ENCODE measurements around the gene MAP3K20.

DNA sequence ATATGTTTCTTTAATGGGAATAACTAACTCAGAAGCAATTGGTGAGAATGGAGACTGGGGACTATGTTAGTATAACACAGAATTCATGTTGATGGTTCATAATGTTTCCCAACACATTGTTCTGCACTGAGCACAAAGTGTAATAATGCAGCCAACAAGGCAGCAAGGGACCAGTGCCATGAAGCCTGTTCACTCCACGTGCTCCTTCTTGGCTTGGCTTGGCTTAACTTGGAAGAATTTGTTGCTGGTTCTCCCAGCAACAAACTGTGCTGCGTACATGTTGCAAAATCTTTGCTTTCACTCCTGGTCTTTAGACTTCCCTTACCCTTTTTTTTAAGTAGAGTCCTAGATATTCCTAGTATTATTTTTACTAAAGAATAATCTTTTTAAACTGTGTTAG is 129.7 kb downstream of the MAP3K20 start:
- TF ChIP-seq, protein P1, sequence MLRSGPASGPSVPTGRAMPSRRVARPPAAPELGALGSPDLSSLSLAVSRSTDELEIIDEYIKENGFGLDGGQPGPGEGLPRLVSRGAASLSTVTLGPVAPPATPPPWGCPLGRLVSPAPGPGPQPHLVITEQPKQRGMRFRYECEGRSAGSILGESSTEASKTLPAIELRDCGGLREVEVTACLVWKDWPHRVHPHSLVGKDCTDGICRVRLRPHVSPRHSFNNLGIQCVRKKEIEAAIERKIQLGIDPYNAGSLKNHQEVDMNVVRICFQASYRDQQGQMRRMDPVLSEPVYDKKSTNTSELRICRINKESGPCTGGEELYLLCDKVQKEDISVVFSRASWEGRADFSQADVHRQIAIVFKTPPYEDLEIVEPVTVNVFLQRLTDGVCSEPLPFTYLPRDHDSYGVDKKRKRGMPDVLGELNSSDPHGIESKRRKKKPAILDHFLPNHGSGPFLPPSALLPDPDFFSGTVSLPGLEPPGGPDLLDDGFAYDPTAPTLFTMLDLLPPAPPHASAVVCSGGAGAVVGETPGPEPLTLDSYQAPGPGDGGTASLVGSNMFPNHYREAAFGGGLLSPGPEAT (IDR thresholded peaks at IDR 0.05; ENCODE audit: low read depth): no peak
- no peak for TF ChIP-seq MXI1 (IDR thresholded peaks at IDR 0.05; ENCODE audit: low read depth, low read length)
- no peak for TF ChIP-seq MEF2A (IDR thresholded peaks at IDR 0.05; ENCODE audit: insufficient read depth, low read depth, low read length)
- no peak for TF ChIP-seq JUND (IDR thresholded peaks at IDR 0.05; ENCODE audit: low read depth, low read length)
